ENCODE results near the gene CLECL1.

CLECL1 gene

DNA sequence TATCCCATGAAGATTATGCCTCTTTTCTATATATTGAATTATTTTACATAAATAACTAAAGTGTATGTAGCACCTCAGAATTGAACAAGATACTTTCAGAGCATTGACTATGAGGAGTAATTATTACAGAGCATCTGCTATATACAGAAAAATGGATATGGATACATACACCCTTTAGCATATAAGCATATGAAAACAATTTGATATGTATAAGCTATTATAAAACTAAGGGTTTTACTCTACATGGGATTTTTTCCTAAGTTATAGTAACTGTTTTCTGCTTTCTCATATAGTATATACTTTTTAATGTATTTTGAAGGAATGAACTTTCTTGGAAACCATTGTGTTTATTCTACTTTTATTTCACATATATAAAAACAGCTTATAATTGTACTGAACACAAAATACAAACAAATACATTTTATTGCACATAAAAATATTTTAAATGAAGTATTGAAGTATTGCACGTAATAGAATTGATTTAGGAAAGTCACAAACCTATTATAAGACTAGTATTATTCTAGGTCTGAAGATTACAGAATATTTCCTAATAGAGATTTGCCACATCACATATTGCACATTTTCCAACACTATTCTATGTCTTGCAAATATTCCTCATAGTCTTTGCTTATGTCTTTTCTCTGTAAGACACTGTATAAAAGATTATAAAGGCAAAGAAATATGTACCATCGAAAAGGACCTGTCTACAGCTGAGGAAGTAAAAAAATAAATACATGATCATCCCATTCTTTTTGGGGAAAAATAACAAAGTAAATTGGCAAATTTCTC lies 19.4 kb upstream of the CLECL1 start:
- Histone ChIP-seq H3K9me3 (ENCODE audit: severe bottlenecking) (no peaks in the 10 kb centered on the region), H3K36me3 (ENCODE audit: low read depth) (no peaks in the 10 kb centered on the region), H3K4me1 (ENCODE audit: insufficient read depth, poor library complexity, severe bottlenecking) (no peaks in the 10 kb centered on the region), H3K27ac (ENCODE audit: poor library complexity, severe bottlenecking) (no peak overlapping the region), H3K4me3 (ENCODE audit: severe bottlenecking) (no peak overlapping the region), H3K27me3 (ENCODE audit: insufficient read depth, poor library complexity, severe bottlenecking) (no peaks in the 10 kb centered on the region)
- ATAC-seq (ENCODE audit: low read depth) (no peak), DNase-seq (ENCODE audit: low spot score) (no peak)
- TF ChIP-seq, protein P1, sequence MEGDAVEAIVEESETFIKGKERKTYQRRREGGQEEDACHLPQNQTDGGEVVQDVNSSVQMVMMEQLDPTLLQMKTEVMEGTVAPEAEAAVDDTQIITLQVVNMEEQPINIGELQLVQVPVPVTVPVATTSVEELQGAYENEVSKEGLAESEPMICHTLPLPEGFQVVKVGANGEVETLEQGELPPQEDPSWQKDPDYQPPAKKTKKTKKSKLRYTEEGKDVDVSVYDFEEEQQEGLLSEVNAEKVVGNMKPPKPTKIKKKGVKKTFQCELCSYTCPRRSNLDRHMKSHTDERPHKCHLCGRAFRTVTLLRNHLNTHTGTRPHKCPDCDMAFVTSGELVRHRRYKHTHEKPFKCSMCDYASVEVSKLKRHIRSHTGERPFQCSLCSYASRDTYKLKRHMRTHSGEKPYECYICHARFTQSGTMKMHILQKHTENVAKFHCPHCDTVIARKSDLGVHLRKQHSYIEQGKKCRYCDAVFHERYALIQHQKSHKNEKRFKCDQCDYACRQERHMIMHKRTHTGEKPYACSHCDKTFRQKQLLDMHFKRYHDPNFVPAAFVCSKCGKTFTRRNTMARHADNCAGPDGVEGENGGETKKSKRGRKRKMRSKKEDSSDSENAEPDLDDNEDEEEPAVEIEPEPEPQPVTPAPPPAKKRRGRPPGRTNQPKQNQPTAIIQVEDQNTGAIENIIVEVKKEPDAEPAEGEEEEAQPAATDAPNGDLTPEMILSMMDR (IDR thresholded peaks at IDR 0.05; ENCODE audit: poor library complexity, severe bottlenecking), result no peak

DNA sequence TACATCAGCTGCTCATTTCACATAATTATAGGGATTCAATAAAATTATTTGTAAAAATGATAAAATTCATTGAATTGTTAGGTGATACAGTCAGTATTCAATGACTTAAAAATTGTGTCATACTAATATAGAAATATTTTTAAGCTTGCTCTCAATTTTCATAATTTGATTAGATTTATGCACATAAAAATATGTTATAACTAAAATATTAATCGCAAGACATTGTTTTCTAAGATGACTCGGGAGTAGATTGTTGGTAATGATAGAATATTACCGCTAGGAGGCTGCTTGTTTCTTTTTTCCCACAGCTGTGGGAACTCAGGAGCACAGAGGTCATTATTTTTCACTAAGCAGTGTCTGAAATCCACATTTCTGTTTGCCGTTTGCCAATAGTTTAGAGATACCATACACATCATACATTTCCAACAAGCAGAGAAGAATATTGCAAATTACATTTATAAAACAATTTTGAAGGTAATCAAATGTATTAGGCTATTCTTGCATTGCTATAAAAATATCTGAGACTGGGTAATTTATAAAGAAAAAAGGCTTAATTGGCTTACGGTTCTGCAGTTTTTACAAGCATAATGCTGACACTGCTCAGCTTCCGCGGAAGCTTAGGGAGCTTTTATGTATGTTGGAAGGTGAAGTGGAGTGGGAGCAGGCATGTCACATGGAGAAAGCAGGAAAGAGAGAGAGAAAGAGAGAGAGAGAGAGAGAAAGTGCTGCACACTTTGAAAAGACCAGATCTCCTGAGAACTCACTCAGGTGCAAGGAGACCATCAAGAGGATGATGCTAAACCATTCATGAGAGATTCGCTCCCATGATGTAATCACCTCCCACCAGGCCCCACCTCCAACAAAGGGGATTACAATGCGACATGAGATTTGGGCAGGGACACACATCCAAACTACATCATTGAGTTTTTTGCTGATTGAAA lies 18.6 kb upstream of the CLECL1 start:
- TF ChIP-seq, protein P1 (IDR thresholded peaks at IDR 0.05; ENCODE audit: poor library complexity, severe bottlenecking), result no peak
- no peak for DNase-seq (ENCODE audit: low spot score)
- Histone ChIP-seq H3K36me3 (ENCODE audit: low read depth) (no peaks in the 10 kb centered on the region), H3K9me3 (ENCODE audit: severe bottlenecking) (no peaks in the 10 kb centered on the region), H3K4me3 (ENCODE audit: severe bottlenecking) (no peak overlapping the region), H3K27me3 (ENCODE audit: insufficient read depth, poor library complexity, severe bottlenecking) (no peaks in the 10 kb centered on the region), H3K4me1 (ENCODE audit: insufficient read depth, poor library complexity, severe bottlenecking) (no peaks in the 10 kb centered on the region), H3K27ac (ENCODE audit: poor library complexity, severe bottlenecking) (no peak overlapping the region)
- ATAC-seq (ENCODE audit: low read depth), result no peak

DNA sequence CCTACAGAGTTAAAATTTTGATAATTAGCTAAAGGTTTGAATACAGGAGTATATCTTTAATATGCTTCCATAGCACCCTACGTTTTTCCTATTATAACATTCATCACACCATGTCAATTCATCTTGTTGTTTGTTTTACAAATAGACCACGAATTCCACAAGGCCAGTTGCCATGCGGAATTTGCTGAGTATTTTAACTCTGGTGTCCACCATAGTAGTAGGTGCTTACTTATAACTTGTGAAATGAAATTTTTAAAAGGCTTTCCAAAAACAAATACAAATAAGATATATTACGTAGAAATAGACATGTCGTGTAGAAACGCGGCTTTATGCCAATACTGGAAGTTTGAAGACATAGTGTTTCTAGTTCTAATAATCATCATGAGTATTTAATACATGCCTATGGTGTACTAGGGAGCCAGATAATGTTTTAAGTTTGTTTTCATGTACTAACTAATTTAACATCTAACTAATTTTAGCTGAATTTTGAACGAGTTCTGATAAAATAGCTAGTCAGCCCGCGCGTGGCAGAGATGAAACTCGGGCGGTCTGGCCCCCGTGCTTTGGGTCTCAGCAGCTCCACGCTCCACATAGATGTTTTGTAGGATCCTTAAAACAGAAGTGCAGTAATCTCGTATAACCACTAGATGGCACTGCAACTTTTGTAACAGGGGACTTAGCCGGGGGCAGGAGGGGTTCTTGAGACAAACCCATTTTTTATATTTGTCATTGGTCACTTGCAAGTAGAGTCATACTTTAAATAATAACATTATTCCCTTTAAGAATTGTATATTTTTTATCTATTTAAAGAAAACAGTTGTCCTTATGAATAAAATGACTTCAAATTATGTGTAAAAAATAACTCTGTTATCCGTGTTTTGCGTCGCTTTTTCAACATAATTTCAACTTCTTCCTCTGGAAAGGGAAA lies 17.6 kb upstream of the CLECL1 start:
- Histone ChIP-seq H3K27me3 (ENCODE audit: insufficient read depth, poor library complexity, severe bottlenecking) (no peaks in the 10 kb centered on the region), H3K4me1 (ENCODE audit: insufficient read depth, poor library complexity, severe bottlenecking) (no peaks in the 10 kb centered on the region), H3K27ac (ENCODE audit: poor library complexity, severe bottlenecking) (no peak overlapping the region), H3K36me3 (ENCODE audit: low read depth) (no peaks in the 10 kb centered on the region), H3K4me3 (ENCODE audit: severe bottlenecking) (no peak overlapping the region), H3K9me3 (ENCODE audit: severe bottlenecking) (no peaks in the 10 kb centered on the region)
- DNase-seq (ENCODE audit: low spot score) (no peak), ATAC-seq (ENCODE audit: low read depth) (peak; percentile 49; the same call in 1 of the 3 replicates)
- TF ChIP-seq, protein P1 (IDR thresholded peaks at IDR 0.05; ENCODE audit: poor library complexity, severe bottlenecking), result peak; percentile 78

DNA sequence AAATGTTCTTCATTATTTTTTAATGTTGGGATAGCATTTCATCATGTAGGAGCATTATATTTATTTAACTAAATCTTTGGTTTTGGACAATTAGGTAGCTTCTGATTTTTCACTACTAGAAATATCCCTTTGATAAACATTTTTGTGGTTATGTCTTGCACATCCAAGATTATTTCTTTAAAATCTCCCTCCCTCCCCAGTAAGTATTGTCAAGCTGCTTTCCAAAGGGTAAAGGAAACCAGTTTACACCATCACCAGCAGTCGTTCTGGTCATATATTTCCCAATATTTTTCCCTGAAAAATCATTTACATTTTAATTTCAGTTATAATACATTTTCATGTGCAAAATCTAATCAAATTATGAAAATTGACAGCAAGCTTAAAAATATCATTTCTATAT lies 16.7 kb upstream of the CLECL1 start:
- H3K36me3 ChIP-seq (ENCODE audit: low read depth), result no peaks in the 10 kb centered on the region
- H3K4me3 ChIP-seq (ENCODE audit: severe bottlenecking), result no peak overlapping the region
- TF ChIP-seq, protein P1 (IDR thresholded peaks at IDR 0.05; ENCODE audit: poor library complexity, severe bottlenecking), result no peak
- no peak for DNase-seq (ENCODE audit: low spot score)
- H3K27me3 ChIP-seq (ENCODE audit: insufficient read depth, poor library complexity, severe bottlenecking), result no peaks in the 10 kb centered on the region
- H3K9me3 ChIP-seq (ENCODE audit: severe bottlenecking), result no peaks in the 10 kb centered on the region
- no peak for ATAC-seq (ENCODE audit: low read depth)
- no peak overlapping the region for H3K27ac ChIP-seq (ENCODE audit: poor library complexity, severe bottlenecking)
- H3K4me1 ChIP-seq (ENCODE audit: insufficient read depth, poor library complexity, severe bottlenecking), result no peaks in the 10 kb centered on the region

Measured in RWPE2 (cell line).